ENCODE data around the gene TCEAL9. TPM values are rescaled to one million over a fixed set of nuclear protein-coding genes. Genes with fewer than 3 reads are reported as not detected.
A peak's percentile ranks its signal among the peaks of the same experiment; 100 is the strongest.
"Not testable (repeated sequence)": the region's sequence is repeated elsewhere in the genome, so short reads cannot be mapped to it uniquely, and the experiment has no call there.

Gene TCEAL9
- total and polyA plus RNA-seq, 8 donors, result 16.1 to 185 (median 75.2) TPM

DNA sequence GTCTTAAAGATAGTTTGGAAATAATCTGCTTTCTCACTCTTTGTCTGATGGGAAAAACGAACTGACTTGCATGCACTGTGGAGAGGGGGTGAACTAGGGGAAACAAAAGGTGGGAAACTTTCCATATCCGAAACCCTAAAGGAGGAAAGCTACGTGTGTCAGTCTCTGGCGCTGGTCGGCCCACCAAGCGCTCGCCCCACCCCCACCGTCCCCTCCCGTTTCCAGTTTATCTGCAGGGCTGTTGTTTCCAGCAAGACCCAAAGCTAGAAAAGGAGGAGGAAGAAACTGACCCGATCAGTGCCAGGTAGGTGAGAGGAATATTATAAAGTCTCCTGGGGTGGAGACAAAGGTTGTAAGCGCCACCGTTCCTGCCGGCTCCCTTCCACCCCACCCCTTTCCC lies 552 bp downstream of the TCEAL9 start:
- 0 to 25% (median 3%) methylated on average over 13 of the region's 13 CpGs for WGBS, 5 donors
- H3K4me1 ChIP-seq, result peaks cover 0 to 6% (median 0%) of the 10 kb centered on the region in 4 donors
- peak in 1 of 2 donors; percentile 81 for DNase-seq
- peak overlapping the region; percentile 50 to 64 (median 56) for H3K4me3 ChIP-seq
- TF ChIP-seq POLR2A (IDR thresholded peaks at IDR 0.05) (no peak), POLR2AphosphoS5 (IDR thresholded peaks at IDR 0.05) (no peak)
- H3K36me3 ChIP-seq, result no peaks in the 10 kb centered on the region
- H3K27me3 ChIP-seq, result peaks cover 0 to 13% (median 0%) of the 10 kb centered on the region in 3 donors
- no peaks in the 10 kb centered on the region for H3K9me3 ChIP-seq
- peak overlapping the region; percentile 84 to 90 (median 89) for H3K27ac ChIP-seq
- intact Hi-C loops (cut with DNase I; ENCODE audit: low total_unique reads), result no loop called here

DNA sequence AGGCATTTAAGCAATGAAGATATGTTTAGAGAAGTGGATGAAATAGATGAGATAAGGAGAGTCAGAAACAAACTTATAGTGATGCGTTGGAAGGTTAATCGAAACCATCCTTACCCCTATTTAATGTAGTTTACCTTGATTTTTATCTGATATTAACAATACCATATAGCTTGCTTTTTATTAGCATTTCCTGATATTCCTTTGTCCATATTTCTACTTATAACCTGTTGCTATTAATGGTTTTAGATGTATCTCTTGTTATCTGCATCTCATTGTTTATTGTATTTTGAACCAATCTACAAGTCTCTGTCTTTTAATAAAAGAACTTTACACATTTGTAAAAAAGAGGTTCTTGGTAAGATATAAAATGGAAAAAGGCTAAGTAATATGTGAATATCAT lies 1.6 kb downstream of the TCEAL9 start:
- intact Hi-C loops (cut with DNase I; ENCODE audit: low total_unique reads), result no loop called here
- Histone ChIP-seq H3K27ac (peak overlapping the region in 2 of 5 donors; percentile 84 to 90), H3K4me1 (peaks cover 0 to 6% (median 0%) of the 10 kb centered on the region in 4 donors), H3K4me3 (peak overlapping the region in 2 of 4 donors; percentile 50 to 55), H3K36me3 (no peaks in the 10 kb centered on the region), H3K27me3 (peaks cover 0 to 13% (median 0%) of the 10 kb centered on the region in 3 donors), H3K9me3 (no peaks in the 10 kb centered on the region)
- TF ChIP-seq, protein P1, sequence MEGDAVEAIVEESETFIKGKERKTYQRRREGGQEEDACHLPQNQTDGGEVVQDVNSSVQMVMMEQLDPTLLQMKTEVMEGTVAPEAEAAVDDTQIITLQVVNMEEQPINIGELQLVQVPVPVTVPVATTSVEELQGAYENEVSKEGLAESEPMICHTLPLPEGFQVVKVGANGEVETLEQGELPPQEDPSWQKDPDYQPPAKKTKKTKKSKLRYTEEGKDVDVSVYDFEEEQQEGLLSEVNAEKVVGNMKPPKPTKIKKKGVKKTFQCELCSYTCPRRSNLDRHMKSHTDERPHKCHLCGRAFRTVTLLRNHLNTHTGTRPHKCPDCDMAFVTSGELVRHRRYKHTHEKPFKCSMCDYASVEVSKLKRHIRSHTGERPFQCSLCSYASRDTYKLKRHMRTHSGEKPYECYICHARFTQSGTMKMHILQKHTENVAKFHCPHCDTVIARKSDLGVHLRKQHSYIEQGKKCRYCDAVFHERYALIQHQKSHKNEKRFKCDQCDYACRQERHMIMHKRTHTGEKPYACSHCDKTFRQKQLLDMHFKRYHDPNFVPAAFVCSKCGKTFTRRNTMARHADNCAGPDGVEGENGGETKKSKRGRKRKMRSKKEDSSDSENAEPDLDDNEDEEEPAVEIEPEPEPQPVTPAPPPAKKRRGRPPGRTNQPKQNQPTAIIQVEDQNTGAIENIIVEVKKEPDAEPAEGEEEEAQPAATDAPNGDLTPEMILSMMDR (IDR thresholded peaks at IDR 0.05), result no peak
- TF ChIP-seq POLR2AphosphoS5 (IDR thresholded peaks at IDR 0.05) (no peak), EP300 (IDR thresholded peaks at IDR 0.05) (no peak), POLR2A (IDR thresholded peaks at IDR 0.05) (no peak)
- WGBS, 5 donors, result 82 to 85% (median 84%) methylated on average over 2 of the region's 2 CpGs
- no peak for DNase-seq

DNA sequence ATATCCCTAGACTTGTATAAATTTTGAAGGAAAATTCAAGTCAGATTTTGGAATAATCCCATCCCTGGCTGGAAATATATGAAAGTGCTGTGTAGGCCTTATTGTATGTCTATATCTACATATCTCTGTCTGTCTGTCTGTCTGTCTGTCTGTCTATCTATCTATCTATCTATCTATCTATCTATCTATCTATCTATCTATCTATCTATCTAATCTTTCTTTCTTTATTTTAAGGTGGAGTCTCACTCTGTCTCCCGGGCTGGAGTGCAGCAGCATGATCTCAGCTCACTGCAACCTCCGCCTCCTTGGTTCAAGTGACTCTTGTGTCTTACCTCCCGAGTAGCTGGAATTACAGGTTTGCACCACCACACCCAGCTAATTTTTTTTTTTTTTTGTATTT lies 3.3 kb downstream of the TCEAL9 start:
- H3K4me3 ChIP-seq; H3K27ac ChIP-seq; intact Hi-C loops (cut with DNase I; ENCODE audit: low total_unique reads); H3K9me3 ChIP-seq; H3K36me3 ChIP-seq; H3K4me1 ChIP-seq; DNase-seq: not testable (repeated sequence)
- peaks cover 0 to 17% (median 0%) of the 10 kb centered on the region in 3 donors for H3K27me3 ChIP-seq
- WGBS, 5 donors, result 71 to 87% (median 82%) methylated on average over 3 of the region's 3 CpGs

DNA sequence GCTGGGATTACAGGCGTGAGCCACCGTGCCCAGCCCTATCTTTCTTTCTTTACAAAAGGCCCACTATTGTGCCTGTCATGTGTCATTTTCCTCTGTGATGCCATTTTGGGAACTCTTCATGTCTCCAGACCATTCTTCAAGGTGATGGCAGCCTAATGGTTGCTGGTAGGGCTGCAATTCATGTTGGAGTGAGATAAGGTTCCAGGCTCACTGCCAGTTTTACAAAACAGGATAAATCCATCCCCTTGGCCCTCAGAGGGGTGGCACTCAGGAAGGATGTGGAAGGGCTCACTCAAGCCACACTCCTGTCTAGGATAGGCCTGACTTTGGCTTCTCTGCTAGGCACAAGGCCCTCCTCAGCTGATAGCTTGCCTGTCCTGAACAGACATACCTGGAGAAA lies 3.8 kb downstream of the TCEAL9 start:
- 72 to 98% (median 90%) methylated on average over 2 of the region's 2 CpGs; no CpG with 5 or more reads in 1 of the 5 donors for WGBS, 5 donors
- Histone ChIP-seq H3K27me3 (peaks cover 0 to 17% (median 0%) of the 10 kb centered on the region in 3 donors), H3K9me3 (no peaks in the 10 kb centered on the region), H3K36me3 (no peaks in the 10 kb centered on the region), H3K4me3 (no peak overlapping the region), H3K27ac (no peak overlapping the region), H3K4me1 (peaks cover 0 to 6% (median 0%) of the 10 kb centered on the region in 4 donors)
- DNase-seq, result peak in 1 of 2 donors; percentile 35
- intact Hi-C loops (cut with DNase I; ENCODE audit: low total_unique reads), result no loop called here
- TF ChIP-seq POLR2A (IDR thresholded peaks at IDR 0.05), result no peak
- TF ChIP-seq, protein P1 (IDR thresholded peaks at IDR 0.05), result no peak
- TF ChIP-seq EP300 (IDR thresholded peaks at IDR 0.05), result no peak
- no peak for TF ChIP-seq POLR2AphosphoS5 (IDR thresholded peaks at IDR 0.05)

DNA sequence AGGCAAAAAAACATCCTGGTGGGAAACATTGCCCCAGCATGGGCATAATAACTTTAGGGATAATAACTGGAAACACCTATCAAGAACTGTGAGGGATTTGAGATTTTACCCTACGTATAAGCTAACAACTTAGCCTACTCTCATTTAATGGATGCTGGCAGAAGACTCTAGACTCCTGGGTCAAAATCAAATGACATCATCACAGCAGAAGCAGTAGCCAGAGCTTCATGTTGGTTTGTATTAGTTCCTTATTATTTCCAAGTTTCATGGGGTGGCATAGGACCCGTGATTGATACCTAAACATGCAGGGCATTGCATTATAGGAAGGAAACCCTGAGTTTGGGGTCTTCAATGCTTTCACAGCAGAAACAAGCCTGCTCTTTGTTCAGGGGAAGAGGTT lies 4.6 kb downstream of the TCEAL9 start:
- Histone ChIP-seq H3K36me3 (no peaks in the 10 kb centered on the region), H3K27me3 (peaks cover 0 to 17% (median 0%) of the 10 kb centered on the region in 3 donors), H3K9me3 (no peaks in the 10 kb centered on the region), H3K27ac (no peak overlapping the region), H3K4me1 (peaks cover 0 to 6% (median 0%) of the 10 kb centered on the region in 4 donors), H3K4me3 (no peak overlapping the region)
- TF ChIP-seq POLR2A (IDR thresholded peaks at IDR 0.05) (no peak), POLR2AphosphoS5 (IDR thresholded peaks at IDR 0.05) (no peak), EP300 (IDR thresholded peaks at IDR 0.05) (no peak)
- TF ChIP-seq, protein P1 (IDR thresholded peaks at IDR 0.05), result no peak
- intact Hi-C loops (cut with DNase I; ENCODE audit: low total_unique reads), result no loop called here
- no peak for DNase-seq
- WGBS, 5 donors, result 44 to 72% (median 58%) methylated on average over 2 of the region's 2 CpGs

All from stomach (tissue), 9 donors.